Spleen (tissue), 7 donors: Measurements from ENCODE around the gene TTC27.

Experiments used
- POLR2A ChIP-seq, 3 donors: fragments of 450-650 bp; IDR thresholded peaks; one replicate each; pipeline ENCODE4 v1.5.1; 2017; ENCODE audit warnings: antibody characterized with exemption in 3 of 3, mild to moderate bottlenecking in 1 of 3
- TF ChIP-seq, protein P1 (sequence below), 11 experiments: fragments of 200-600 bp in 7 of 11; fragments of 450-650 bp in 4 of 11; sonication (generic) in 4 of 11; IDR thresholded peaks in 8 of 11; conservative IDR thresholded peaks in 3 of 11; 1 replicate in 7 of 11; 2 replicates in 4 of 11; pipeline versions ENCODE4 v1.4.0 to v1.8.0; 2016 to 2021; ENCODE audit warnings: antibody characterized with exemption in 11 of 11, inconsistent platforms in 4 of 11, mild to moderate bottlenecking in 1 of 11
- donor health status: DM: no; HTN: no; CAD: no; lungs with moderate emphysema.
- donor health status: DM: no; HTN: no; CAD: no.
- donor health status: DM: no; HTN: no; CAD: no.

DNA sequence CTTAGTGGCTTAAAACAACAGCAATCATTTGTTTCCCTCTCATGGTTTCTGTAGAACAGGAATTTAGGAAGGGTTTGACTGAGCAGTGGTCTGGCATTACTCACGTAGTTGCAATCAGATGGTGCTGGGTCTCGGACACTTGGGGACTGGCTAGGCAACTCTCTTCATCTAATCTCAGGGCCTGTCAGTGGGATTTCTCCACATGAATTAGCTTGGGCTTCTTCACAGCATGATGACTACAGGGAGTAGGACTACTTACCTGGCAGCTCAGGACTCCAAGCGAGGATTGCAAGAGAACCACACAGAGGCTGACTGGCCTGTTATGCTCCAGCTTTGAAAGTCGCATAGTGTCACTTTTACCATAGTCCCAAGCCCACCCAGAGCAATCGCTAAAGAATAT lies 125.1 kb downstream of the TTC27 start:
- TF ChIP-seq POLR2A (IDR thresholded peaks at IDR 0.05), result no peak
- TF ChIP-seq, protein P1, sequence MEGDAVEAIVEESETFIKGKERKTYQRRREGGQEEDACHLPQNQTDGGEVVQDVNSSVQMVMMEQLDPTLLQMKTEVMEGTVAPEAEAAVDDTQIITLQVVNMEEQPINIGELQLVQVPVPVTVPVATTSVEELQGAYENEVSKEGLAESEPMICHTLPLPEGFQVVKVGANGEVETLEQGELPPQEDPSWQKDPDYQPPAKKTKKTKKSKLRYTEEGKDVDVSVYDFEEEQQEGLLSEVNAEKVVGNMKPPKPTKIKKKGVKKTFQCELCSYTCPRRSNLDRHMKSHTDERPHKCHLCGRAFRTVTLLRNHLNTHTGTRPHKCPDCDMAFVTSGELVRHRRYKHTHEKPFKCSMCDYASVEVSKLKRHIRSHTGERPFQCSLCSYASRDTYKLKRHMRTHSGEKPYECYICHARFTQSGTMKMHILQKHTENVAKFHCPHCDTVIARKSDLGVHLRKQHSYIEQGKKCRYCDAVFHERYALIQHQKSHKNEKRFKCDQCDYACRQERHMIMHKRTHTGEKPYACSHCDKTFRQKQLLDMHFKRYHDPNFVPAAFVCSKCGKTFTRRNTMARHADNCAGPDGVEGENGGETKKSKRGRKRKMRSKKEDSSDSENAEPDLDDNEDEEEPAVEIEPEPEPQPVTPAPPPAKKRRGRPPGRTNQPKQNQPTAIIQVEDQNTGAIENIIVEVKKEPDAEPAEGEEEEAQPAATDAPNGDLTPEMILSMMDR (IDR thresholded peaks at IDR 0.05 in 8 of 11, conservative IDR thresholded peaks at IDR 0.05 in 3 of 11), result no peak
